RWPE2 (cell line): ENCODE data around the gene KIFC3.
"Not testable (repeated sequence)": the region's sequence is repeated elsewhere in the genome, so short reads cannot be mapped to it uniquely, and the experiment has no call there.

ENCODE experiments used
- ATAC-seq: fragments of 200-7000 bp; cut with Tn5 transposase; 3 replicates; pipeline ENCODE4 v1.9.1; 2021; ENCODE audit warnings: low read depth
- DNase-seq: peaks from one replicate; pipeline ENCODE4 v3.0.0-alpha.2; 2020; ENCODE audit warnings: low spot score
- H3K27ac ChIP-seq: fragments of 450-650 bp; 2 replicates; pipeline ENCODE4 v1.5.1; 2017; ENCODE audit warnings: mild to moderate bottlenecking; ENCODE audit not compliant: poor library complexity, severe bottlenecking
- H3K27me3 ChIP-seq: fragments of 250-450 bp; sonication (Bioruptor Pico); 2 replicates; pipeline ENCODE4 v1.5.1; 2021; ENCODE audit warnings: mild to moderate bottlenecking, moderate library complexity; ENCODE audit not compliant: insufficient read depth, poor library complexity, severe bottlenecking
- H3K36me3 ChIP-seq: fragments of 250-450 bp; sonication (Bioruptor Pico); 2 replicates; pipeline ENCODE4 v1.5.1; 2020; ENCODE audit warnings: low read depth, mild to moderate bottlenecking, moderate library complexity
- H3K4me1 ChIP-seq: fragments of 250-450 bp; sonication (Bioruptor Pico); 2 replicates; pipeline ENCODE4 v1.5.1; 2021; ENCODE audit warnings: mild to moderate bottlenecking, moderate library complexity; ENCODE audit not compliant: insufficient read depth, poor library complexity, severe bottlenecking
- H3K4me3 ChIP-seq: fragments of 250-450 bp; sonication (Bioruptor Pico); 2 replicates; pipeline ENCODE4 v1.5.1; 2021; ENCODE audit warnings: mild to moderate bottlenecking, moderate library complexity; ENCODE audit not compliant: severe bottlenecking
- H3K9me3 ChIP-seq: fragments of 250-450 bp; sonication (Bioruptor Pico); 2 replicates; pipeline ENCODE4 v1.5.1; 2021; ENCODE audit warnings: mild to moderate bottlenecking, moderate library complexity; ENCODE audit not compliant: severe bottlenecking
- CTCF ChIP-seq: fragments of 450-650 bp; IDR thresholded peaks from one replicate; pipeline ENCODE4 v1.5.1; 2017; ENCODE audit warnings: mild to moderate bottlenecking, moderate library complexity; ENCODE audit not compliant: poor library complexity, severe bottlenecking

KIFC3 gene

GRCh38 chr16:57797526-57798266 lies 4.6 kb downstream of the KIFC3 start:
- H3K9me3 ChIP-seq = no peaks in the 10 kb centered on the region

GRCh38 chr16:57797216-57797525 lies 5.1 kb downstream of the KIFC3 start:
- Histone ChIP-seq H3K4me1 (peaks cover 41% of the 10 kb centered on the region), H3K27me3 (no peaks in the 10 kb centered on the region), H3K9me3 (no peaks in the 10 kb centered on the region), H3K27ac (peak overlapping the region; percentile 87), H3K36me3 (peaks cover 53% of the 10 kb centered on the region), H3K4me3 (no peak overlapping the region)
- no peak for TF ChIP-seq CTCF
- DNase-seq = no peak
- ATAC-seq = no peak

More at GRCh38 chr16:57797526-57798266, 4.6 kb downstream of the KIFC3 start:
- Histone ChIP-seq H3K4me1 (peaks cover 43% of the 10 kb centered on the region), H3K27ac (peak overlapping the region; percentile 87), H3K4me3 (peak overlapping the region; percentile 1), H3K27me3 (no peaks in the 10 kb centered on the region), H3K36me3 (peaks cover 48% of the 10 kb centered on the region)
- DNase-seq (peak; percentile 73), ATAC-seq (peak; percentile 64)
- no peak for TF ChIP-seq CTCF

DNA sequence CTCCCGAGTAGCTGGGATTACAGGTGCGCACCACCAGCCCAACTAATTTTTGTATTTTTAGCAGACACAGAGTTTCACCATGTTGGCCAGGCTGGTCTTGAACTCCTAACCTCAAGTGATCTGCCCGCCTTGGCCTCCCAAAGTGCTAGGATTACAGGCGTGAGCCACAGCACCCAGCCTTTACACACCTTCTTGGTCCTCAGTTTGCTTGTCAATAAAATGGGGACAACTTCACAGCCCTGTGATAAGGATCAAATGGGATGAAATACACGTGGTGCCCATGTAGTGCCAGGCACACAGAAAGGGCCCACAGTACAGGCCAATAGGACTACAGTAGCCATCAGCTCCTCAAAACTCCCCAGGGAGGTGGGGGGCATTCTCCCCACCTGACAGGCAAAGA lies 6.3 kb downstream of the KIFC3 start:
- ATAC-seq = not testable (repeated sequence)

GRCh38 chr16:57795431-57795878 lies 6.8 kb downstream of the KIFC3 start:
- H3K4me3 ChIP-seq = no peak overlapping the region
- ATAC-seq (peak; percentile 15; the same call in 2 of the 3 replicates), DNase-seq (no peak)
- H3K27ac ChIP-seq = peak overlapping the region; percentile 87
- H3K4me1 ChIP-seq = peaks cover 34% of the 10 kb centered on the region
- H3K27me3 ChIP-seq = no peaks in the 10 kb centered on the region
- H3K36me3 ChIP-seq = peaks cover 70% of the 10 kb centered on the region
- TF ChIP-seq CTCF = peak; percentile 62
- no peaks in the 10 kb centered on the region for H3K9me3 ChIP-seq

More for the DNA sequence above, 6.3 kb downstream of the KIFC3 start:
- H3K9me3 ChIP-seq, H3K4me3 ChIP-seq, DNase-seq, H3K27me3 ChIP-seq: not testable (repeated sequence)
- Histone ChIP-seq H3K27ac (peak overlapping the region; percentile 87), H3K4me1 (peaks cover 40% of the 10 kb centered on the region), H3K36me3 (peaks cover 64% of the 10 kb centered on the region)

DNA sequence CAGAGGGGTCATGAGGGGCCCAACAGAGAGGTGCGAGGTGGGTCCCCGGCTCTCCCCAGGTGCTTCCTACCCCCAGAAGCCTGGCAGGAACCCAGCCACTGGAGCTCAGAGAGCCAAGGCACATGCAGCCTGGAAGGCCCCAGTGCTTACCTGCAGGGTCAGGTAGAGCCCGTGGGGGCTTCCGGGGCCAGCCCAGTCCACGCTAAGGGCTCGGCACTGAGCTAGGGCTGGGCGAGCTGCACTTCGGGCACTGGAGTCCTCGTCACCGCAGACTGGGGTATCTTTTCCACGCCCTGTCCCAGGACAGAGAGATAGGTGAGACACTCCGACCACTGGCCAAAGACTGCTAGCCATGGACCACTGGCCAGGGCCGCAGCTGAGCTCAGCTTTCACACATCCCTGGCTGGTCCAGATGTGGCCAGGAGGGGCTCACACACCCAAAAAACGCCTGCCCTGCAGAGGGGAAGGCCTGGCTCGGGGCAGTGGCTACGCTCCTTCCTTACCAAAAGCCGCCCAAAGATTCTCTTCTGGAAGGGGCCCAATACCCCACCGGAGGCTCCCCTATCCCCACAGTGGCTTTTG lies 7.4 kb downstream of the KIFC3 start:
- TF ChIP-seq CTCF = no peak
- Histone ChIP-seq H3K36me3 (peaks cover 75% of the 10 kb centered on the region), H3K27ac (no peak overlapping the region), H3K27me3 (no peaks in the 10 kb centered on the region), H3K4me1 (peaks cover 29% of the 10 kb centered on the region), H3K4me3 (no peak overlapping the region), H3K9me3 (no peaks in the 10 kb centered on the region)
- no peak for ATAC-seq
- peak; percentile 49 for DNase-seq
